ENCODE data around the gene PRR5L.

PRR5L gene

DNA sequence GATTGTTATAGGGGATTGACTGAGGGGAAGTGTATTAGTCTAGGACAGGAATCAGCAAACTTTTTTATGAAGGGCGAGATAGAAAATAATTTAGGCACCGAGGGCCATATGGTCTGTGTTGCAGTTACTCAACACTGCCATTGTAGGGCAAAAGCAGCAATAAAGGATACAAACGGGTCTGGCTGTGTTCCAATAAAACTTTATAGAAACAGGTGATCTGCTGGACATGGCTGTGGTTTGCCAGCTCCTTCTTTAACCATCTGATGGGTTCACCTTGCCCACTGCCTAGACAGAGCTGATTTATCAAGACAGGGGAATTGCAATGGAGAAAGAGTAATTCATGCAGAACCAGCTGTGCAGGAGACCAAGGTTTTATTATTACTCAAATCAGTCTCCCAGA is 20.0 kb downstream of the PRR5L start:
- Histone ChIP-seq H3K4me1 (ENCODE audit: control insufficient read depth, insufficient read depth, low read length) (no peaks in the 10 kb centered on the region), H3K4me3 (ENCODE audit: low read depth, low read length) (no peak overlapping the region), H3K27ac (ENCODE audit: extremely low read depth, low read depth, low read length) (no peak overlapping the region), H3K9me3 (ENCODE audit: control insufficient read depth, insufficient read depth, low read depth, low read length) (no peaks in the 10 kb centered on the region), H3K36me3 (ENCODE audit: control insufficient read depth in 2 of 2, insufficient read depth in 1 of 2, low read length in 2 of 2) (no peaks in the 10 kb centered on the region)
- TF ChIP-seq ZNF571 (tag by site-specific recombination; IDR thresholded peaks at IDR 0.05): no peak
- TF ChIP-seq ZNF184 (tag by site-specific recombination; IDR thresholded peaks at IDR 0.05): no peak
- no peak for TF ChIP-seq HOXD13 (CRISPR knock-in tag; IDR thresholded peaks at IDR 0.05; ENCODE audit: borderline replicate concordance)
- TF ChIP-seq, protein P1, sequence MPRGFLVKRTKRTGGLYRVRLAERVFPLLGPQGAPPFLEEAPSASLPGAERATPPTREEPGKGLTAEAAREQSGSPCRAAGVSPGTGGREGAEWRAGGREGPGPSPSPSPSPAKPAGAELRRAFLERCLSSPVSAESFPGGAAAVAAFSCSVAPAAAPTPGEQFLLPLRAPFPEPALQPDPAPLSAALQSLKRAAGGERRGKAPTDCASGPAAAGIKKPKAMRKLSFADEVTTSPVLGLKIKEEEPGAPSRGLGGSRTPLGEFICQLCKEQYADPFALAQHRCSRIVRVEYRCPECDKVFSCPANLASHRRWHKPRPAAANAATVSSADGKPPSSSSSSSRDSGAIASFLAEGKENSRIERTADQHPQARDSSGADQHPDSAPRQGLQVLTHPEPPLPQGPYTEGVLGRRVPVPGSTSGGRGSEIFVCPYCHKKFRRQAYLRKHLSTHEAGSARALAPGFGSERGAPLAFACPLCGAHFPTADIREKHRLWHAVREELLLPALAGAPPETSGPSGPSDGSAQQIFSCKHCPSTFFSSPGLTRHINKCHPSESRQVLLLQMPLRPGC (tag by site-specific recombination; IDR thresholded peaks at IDR 0.05): no peak
- no peak for TF ChIP-seq ZNF776 (tag by site-specific recombination; IDR thresholded peaks at IDR 0.05; ENCODE audit: borderline replicate concordance)
- no peak for TF ChIP-seq ZNF626 (tag by site-specific recombination; IDR thresholded peaks at IDR 0.05)
- no peak for TF ChIP-seq ZNF140 (tag by site-specific recombination; IDR thresholded peaks at IDR 0.05)
- TF ChIP-seq, protein P2, sequence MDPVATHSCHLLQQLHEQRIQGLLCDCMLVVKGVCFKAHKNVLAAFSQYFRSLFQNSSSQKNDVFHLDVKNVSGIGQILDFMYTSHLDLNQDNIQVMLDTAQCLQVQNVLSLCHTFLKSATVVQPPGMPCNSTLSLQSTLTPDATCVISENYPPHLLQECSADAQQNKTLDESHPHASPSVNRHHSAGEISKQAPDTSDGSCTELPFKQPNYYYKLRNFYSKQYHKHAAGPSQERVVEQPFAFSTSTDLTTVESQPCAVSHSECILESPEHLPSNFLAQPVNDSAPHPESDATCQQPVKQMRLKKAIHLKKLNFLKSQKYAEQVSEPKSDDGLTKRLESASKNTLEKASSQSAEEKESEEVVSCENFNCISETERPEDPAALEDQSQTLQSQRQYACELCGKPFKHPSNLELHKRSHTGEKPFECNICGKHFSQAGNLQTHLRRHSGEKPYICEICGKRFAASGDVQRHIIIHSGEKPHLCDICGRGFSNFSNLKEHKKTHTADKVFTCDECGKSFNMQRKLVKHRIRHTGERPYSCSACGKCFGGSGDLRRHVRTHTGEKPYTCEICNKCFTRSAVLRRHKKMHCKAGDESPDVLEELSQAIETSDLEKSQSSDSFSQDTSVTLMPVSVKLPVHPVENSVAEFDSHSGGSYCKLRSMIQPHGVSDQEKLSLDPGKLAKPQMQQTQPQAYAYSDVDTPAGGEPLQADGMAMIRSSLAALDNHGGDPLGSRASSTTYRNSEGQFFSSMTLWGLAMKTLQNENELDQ (tag by site-specific recombination; IDR thresholded peaks at IDR 0.05; ENCODE audit: low read depth): no peak
- no peak for TF ChIP-seq ZNF664 (tag by site-specific recombination; IDR thresholded peaks at IDR 0.05)
- no peak for TF ChIP-seq ZNF10 (tag by site-specific recombination; IDR thresholded peaks at IDR 0.05)
- no peak for TF ChIP-seq KLF10 (tag by site-specific recombination; IDR thresholded peaks at IDR 0.05)
- TF ChIP-seq, protein P3, sequence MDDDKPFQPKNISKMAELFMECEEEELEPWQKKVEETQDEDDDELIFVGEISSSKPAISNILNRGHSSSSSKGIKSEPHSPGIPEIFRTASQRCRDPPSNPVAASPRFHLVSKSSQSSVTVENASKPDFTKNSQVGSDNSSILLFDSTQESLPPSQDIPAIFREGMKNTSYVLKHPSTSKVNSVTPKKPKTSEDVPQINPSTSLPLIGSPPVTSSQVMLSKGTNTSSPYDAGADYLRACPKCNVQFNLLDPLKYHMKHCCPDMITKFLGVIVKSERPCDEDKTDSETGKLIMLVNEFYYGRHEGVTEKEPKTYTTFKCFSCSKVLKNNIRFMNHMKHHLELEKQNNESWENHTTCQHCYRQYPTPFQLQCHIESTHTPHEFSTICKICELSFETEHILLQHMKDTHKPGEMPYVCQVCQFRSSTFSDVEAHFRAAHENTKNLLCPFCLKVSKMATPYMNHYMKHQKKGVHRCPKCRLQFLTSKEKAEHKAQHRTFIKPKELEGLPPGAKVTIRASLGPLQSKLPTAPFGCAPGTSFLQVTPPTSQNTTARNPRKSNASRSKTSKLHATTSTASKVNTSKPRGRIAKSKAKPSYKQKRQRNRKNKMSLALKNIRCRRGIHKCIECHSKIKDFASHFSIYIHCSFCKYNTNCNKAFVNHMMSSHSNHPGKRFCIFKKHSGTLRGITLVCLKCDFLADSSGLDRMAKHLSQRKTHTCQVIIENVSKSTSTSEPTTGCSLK (tag by site-specific recombination; IDR thresholded peaks at IDR 0.05): no peak
- no peak for TF ChIP-seq ZNF112 (tag by site-specific recombination; IDR thresholded peaks at IDR 0.05)
- TF ChIP-seq, protein P4, sequence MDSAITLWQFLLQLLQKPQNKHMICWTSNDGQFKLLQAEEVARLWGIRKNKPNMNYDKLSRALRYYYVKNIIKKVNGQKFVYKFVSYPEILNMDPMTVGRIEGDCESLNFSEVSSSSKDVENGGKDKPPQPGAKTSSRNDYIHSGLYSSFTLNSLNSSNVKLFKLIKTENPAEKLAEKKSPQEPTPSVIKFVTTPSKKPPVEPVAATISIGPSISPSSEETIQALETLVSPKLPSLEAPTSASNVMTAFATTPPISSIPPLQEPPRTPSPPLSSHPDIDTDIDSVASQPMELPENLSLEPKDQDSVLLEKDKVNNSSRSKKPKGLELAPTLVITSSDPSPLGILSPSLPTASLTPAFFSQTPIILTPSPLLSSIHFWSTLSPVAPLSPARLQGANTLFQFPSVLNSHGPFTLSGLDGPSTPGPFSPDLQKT (IDR thresholded peaks at IDR 0.05; ENCODE audit: borderline replicate concordance, low read depth, low read length): no peak
- TF ChIP-seq, protein P5, sequence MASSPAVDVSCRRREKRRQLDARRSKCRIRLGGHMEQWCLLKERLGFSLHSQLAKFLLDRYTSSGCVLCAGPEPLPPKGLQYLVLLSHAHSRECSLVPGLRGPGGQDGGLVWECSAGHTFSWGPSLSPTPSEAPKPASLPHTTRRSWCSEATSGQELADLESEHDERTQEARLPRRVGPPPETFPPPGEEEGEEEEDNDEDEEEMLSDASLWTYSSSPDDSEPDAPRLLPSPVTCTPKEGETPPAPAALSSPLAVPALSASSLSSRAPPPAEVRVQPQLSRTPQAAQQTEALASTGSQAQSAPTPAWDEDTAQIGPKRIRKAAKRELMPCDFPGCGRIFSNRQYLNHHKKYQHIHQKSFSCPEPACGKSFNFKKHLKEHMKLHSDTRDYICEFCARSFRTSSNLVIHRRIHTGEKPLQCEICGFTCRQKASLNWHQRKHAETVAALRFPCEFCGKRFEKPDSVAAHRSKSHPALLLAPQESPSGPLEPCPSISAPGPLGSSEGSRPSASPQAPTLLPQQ (tag by site-specific recombination; IDR thresholded peaks at IDR 0.05): no peak
- no peak for TF ChIP-seq ZBTB8A (tag by site-specific recombination; IDR thresholded peaks at IDR 0.05)
- no peak for TF ChIP-seq ZNF530 (tag by site-specific recombination; IDR thresholded peaks at IDR 0.05; ENCODE audit: low read depth)
- TF ChIP-seq PRDM1 (tag by site-specific recombination; IDR thresholded peaks at IDR 0.05): no peak
- CTCF ChIA-PET: interaction anchor here (1.6 kb wide), 1 partner anchor 177 kb away, joined by 3 read pairs; no protein-coding TSS in a partner anchor
- POLR2A ChIA-PET: no interaction called here

Measured in HEK293 (cell line).